Renal cortex interstitium (tissue), 11 donors: ENCODE data around the gene TMEM109. TPM values are rescaled to one million over a fixed set of nuclear protein-coding genes. Genes with fewer than 3 reads are reported as not detected.

ENCODE experiments used
- DNase-seq, 11 donors: peaks; one replicate each; pipeline ENCODE4 v3.0.0-alpha.2; 2013; ENCODE audit warnings: low read depth in 9 of 11, low spot score in 4 of 11; ENCODE audit errors: extremely low read depth in 1 of 11
- polyA plus RNA-seq, 3 donors: library from polyadenylated mRNA; unstranded; fragments of 120-200 nt; gene quantifications; one replicate each; pipeline ENCODE4 v1.2.1, GENCODE V29; 2013; ENCODE audit not compliant: insufficient read length in 3 of 3

TMEM109 gene
- polyA plus RNA-seq, 3 donors, result 80.1 to 96.6 (median 86.7) TPM

DNA sequence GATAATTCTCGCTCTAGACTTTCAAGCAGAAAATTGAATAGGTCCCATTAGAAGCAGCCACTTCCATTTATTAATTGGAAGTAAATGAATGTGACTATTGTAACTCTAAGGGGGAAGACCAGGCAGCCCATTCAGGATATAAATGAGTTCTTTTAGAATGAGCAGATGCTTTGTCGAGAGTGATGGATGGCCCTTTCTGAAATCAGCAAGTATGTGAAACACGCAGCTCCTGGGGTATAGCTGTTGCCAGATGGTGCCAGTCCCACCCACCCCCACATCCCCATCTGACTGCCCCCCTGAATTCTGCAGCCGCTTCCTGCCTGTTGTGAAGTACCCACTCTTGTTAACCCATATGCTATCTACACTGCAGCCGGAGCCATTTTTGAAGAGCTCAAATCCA lies 34.3 kb downstream of the TMEM109 start:
- DNase-seq, result no peak

DNA sequence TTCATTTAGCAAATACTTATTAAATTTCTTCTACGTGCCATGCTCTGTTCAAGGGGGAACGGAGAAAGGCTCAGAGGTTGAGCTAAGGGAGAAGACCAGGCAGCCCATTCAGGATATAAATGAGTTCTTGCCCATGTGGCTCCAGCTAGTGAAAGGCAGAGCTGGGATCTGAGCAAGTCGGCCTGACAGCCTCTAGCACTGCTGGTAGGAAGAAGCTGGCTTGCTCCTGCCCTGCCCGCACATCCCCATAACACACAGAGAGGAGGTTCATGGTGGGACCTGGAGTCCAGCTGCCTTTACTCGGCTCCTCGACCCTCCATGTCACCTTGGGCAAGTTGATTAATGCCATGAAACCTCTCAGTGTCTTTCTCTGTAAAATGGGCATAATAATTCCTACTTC lies 36.1 kb downstream of the TMEM109 start:
- DNase-seq, result no peak

DNA sequence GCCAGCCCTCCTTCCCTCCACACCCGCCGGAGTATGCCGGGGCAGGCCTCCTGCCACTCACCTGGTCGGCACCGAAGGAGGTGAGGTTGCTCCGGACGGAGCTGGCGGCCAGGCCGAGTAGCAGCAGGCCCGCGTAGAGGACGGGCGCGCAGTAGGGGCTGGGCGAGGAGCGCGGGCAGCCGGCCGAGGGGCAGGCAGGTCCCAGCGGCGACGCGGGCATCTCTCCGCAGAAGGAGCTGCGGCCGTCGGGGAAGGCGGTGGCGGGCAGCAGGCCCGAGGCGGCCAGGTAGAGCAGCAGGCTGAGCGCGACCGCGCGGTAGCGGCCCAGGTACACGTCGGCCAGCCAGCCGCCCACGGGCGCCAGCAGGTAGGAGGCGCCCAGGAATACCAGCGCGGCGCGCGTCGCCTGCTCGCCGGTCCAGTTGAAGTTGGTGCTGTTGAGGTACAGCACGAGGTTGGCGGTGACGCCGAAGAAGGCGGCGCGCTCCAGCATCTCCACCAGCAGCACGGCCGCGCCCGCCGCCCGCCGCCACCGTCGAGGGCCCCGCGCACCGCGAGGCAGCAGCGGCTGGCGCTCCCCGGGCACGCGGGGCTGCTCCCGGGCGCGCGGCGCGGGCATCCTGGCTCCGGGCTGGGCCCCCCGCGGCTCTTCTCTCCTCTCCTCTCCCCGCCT lies 37.1 kb downstream of the TMEM109 start:
- peak in 1 of 11 donors; percentile 19 for DNase-seq

DNA sequence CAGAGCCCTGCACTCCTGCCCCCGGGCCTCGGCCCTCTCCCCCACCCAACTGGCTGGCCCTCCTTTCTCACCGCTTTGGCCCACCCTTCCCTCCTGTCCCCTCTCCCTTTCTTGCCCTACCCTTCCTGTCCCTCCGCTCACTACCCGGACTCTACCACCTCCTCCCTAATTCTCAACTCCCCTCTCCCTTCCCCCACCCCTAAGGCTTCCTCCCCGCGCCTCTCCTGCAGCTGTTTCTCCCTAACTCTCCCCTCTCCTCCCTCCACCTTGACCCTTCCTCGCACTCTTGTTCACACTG lies 37.6 kb downstream of the TMEM109 start:
- peak in 2 of 11 donors; percentile 18 to 24 for DNase-seq

DNA sequence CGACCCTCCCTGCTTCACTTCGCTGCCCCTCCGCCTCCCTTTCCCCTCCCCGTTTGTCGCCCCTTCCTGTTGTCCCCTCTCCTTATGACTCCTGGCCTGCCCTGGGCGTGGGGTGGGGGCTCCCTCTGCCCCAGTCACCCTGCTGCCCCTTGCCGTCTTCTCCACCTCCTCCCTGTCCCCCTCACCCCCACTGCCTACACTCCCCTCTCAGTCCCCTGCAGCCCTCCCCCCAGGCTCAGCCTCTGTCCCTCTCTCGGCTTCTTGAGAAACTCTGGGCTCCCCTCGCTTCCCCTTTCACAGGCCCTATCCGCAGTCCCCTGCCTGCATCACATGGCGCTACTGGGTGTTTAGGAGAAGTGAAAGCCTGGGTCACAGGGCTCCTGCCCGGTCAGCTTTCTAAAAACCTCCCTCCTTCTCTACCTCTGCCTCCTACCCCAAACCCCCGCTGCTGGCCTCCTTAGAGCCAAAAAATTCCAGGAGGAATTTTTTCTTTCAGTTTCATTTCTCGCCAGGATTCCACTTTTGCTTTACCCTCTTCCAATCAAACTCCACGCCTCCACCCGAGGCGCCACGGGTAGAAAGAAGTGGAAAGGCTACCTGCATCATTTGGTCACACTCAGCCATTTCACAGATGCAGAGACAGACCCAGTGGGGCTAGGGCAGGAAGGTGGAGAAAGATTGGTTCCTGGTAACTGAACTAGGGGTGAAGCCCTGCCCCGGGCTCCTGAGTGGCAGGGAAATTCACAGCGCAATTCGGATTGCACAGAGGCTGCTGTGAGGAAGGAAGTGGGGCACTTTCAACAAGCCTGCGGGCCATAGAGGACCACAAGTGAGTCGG lies 38.2 kb downstream of the TMEM109 start, which contains the start of gene SLC15A3:
SLC15A3 (minus strand) TSS at position 273 of the 838 bp plus-strand sequence. CDS start 625 bp downstream, outside the sequence.
- peak in 4 of 11 donors; percentile 23 to 35 (median 27) for DNase-seq

DNA sequence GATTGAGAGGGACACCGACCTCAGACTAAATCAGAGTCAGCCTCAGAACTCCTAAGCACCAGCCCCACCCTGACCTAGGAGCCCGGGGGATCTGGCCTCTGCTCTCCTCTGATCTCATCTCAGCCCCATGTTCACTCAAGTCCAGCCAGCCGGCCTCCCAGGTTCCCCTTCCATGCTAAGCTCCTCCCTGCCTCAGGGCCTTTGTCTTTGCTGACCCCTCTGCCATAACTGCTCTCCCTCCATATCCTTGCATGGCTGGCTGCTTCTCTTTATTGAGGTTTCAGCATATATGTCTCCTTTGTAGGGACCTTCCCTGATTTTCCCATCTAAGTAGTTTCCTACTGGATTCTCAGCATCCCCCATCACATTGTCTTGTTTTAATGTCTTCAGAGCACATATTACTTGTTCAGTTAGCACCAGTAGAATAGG lies 38.8 kb downstream of the TMEM109 start:
- no peak for DNase-seq

DNA sequence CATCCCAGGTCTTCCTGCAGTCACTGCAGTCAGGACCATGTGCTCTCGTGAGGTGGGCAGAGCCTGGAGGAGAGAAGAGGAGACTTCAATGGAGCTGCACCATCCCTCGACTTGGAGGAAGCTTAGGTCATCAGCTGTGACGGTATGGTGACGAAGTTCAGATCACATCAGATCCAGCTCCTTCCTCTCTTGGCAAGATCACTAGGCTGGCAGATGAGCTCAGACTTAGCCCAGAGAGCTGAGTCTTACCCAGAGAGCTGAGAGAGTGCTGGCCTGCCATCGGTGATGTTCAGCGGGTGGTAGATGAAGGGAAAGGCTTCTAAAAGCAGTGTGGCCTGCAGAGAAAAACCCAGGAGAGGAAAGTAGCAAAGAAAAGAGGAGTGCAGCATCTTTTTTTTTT lies 39.8 kb downstream of the TMEM109 start:
- DNase-seq, result no peak

DNA sequence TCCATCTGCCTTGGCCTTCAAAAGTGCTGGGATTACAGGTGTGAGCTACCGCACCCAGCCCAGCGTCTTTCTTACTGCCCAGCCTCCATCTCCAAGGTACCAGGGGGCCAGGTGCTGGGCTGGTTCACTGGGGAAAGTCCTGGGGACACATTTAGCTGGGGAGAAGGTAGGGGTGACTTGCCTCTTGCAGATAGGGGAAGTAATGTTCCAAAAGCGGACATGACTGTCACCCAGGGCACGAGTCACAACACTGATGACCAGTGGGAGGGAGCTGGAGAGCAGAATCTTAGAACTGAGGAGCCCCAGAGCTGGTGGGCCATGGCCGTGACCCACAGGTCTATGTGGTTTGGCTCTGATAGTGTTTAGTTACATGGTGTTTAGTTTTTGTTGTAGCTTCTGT lies 40.5 kb downstream of the TMEM109 start:
- no peak for DNase-seq

DNA sequence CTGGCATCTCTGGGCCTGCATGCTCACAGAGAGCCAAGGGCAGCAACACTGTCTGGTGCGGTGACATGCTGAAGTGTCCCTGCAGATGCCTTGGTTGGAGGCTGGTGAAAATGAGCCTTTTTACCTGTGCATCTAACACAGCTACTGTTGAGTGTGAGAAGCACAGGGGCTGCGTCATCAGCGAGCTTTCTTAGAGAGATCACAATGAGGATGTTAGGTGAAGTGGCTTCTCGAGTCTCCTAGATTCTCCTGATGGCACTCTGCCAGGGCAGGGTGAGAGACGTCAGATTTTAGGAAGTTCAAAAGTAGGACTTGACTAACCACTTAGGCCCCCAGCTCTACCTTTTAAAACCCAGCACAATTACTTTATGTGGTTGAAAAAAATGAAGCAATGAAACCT lies 41.6 kb downstream of the TMEM109 start:
- DNase-seq, result no peak

DNA sequence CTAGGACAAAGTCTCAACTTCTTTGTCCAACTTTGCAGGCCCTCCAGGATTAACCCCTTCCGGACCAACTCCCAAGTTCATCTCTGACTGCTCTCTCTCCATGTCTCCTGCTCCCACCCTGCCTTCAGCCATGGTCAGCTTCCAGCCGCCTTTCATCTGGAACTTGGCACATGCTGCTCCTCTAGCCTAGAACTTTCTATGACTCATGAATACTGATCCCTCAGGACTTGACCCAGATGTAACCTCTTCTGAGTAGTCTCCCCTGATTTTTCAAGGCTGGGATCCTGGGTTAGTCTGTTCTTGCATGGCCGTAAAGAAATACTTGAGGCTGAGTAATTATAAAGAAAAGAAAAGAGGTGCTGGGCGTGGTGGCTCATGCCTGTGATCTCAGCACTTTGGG lies 43.2 kb downstream of the TMEM109 start:
- no peak for DNase-seq

DNA sequence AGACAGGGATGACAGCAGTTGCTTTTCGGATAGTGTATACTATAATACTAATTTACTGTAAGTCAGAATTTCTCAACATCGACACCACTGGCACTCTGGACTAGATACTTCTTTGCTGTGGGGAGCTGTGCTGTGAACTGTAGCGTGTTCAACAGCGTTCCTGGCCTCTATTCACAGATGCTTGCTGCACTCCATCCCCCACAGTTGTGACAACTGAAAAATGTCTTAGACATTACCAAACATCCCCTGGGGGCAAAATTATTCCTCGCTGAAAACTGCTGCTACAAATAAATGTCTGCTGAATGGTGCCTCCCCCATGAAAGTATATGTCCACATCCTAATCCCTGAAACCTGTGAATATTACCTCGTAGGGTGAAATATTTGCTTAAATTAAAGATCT lies 45.5 kb downstream of the TMEM109 start:
- no peak for DNase-seq

DNA sequence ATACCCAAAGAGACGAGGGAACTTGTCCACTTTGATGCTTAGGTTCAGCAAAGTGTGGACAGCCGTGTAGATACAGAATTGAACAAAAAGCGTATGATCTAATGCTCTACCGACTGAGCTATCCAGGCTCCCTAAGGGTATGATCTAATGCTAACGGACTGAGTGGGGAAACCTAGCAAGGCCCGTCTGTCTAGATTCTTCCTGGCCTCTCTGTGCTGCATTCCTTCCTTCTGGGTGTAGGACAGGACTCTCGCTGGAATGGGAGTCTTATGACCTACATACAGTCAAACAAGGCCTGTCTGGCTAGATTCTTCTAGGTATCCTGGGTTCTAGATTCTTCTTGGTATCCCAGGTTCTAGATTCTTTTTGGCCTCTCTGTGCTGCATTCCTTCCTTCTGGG lies 46.4 kb downstream of the TMEM109 start:
- no peak for DNase-seq

DNA sequence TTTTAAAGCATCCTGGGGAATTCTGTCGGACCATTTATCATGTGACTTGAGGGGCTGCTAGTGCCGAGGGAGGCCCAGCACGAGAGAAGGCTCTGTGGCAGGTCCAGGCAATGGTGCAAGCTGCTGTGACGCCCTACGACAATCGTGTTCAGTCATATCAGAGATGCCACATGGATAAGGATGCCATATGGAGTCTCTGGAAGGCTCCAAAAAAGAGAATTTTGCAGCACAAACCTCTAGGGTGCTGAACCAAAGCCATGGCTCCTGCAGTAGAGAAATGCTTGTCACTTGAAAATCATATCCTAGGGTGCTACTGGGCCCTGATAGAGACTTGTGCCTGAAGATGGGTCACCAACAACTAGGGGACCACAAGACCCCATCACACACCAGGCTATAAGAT lies 50.8 kb downstream of the TMEM109 start:
- no peak for DNase-seq

DNA sequence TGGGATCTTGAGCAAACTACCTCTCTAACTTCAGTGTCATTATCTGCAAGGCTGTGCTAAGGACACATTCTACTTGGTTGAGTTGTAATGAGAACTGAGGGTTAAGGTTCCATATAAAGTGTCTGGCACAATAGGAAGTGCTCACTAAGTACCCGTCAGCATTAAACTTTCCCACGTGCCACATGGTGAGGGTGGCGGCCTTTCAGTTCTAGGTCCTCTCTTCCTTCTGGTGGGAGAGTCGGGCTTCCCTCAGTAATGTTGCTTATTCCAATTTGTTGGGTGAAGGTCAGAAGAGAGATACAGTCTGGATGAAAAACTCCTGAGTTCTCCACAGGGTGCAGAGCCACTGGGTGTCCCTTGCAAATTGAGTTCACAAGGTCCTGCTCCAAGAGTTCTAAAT lies 52.9 kb downstream of the TMEM109 start:
- DNase-seq, result no peak

DNA sequence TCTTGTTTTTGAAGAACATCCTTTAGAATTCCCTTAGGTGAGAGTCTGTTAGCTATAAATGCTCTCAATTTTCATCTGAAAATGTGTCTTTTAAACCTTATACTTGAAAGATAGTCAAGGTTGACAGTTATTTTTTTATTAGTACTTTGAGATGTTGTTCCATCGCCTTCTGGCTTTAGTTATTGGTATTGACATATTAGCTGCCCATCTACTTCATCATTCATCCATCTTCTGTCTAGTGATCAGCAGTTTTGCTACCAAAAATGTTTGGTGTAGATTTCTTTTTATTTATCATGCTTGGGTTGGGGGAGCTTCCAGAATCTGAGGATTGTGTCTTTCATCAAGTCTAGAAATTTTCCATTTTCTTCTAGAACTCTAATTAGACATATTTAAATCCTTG lies 54.3 kb downstream of the TMEM109 start:
- DNase-seq, result no peak

DNA sequence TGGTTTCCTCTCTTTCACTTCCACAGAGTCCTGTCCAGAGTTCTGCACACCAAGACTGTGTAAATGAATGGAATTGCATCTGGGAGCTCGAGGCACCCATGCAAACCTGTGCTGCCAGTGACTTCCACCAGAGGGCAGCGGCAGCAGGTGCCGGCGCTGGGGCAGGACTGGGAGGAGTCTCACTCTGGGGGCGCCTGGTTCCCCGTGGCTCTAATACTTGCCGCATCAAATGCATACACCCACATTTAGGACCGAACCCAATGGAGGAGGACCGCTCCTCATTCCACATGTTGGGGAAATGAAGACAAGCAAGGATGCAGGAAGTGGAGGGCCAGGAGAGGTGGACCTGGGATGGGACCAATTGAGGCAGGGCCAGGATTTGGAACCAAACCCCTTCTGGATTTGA lies 56.4 kb downstream of the TMEM109 start:
- no peak for DNase-seq

DNA sequence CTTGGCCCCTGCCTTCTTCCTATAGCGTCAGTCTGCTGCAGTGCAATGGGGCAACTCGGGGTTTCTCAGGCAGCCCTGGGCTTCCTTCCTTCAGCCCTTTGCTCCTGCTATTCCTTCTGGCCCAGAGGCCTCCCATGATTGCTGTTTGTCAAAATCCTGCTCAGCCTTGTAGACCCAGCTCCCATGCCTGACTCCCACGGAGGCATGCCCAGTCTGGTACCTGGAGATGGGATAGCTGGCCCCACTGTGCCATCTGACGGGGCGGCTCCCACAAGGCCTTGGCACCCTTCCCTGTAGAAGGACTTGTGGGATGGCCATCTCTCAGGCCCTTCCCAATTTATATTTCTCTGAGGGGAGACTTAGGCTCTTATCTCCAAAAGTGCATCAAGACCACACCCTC lies 56.9 kb downstream of the TMEM109 start:
- no peak for DNase-seq

DNA sequence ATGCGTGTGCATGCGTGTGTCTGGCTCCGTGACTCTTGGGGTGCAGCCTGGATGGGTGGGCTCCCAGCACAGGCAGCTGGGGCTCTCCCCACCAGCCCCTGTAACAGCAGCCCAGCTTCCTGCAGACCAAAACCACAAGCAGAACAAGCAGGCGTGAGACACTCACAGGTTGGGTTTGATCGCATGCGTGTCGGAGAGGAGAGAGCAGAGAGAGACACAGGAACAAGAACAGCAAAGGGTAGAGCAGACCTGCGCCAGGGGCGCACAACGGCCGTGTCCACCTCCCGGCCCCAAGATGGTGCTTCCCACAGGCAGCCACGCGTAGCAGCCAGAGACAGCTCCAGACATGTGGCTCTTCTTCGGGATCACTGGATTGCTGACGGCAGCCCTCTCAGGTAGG lies 57.6 kb downstream of the TMEM109 start, which contains the start of gene CD6:
CD6 (plus strand) TSS at position 161 of the 400 bp plus-strand sequence; CDS start at position 347, 186 bp downstream.
- DNase-seq, result no peak

DNA sequence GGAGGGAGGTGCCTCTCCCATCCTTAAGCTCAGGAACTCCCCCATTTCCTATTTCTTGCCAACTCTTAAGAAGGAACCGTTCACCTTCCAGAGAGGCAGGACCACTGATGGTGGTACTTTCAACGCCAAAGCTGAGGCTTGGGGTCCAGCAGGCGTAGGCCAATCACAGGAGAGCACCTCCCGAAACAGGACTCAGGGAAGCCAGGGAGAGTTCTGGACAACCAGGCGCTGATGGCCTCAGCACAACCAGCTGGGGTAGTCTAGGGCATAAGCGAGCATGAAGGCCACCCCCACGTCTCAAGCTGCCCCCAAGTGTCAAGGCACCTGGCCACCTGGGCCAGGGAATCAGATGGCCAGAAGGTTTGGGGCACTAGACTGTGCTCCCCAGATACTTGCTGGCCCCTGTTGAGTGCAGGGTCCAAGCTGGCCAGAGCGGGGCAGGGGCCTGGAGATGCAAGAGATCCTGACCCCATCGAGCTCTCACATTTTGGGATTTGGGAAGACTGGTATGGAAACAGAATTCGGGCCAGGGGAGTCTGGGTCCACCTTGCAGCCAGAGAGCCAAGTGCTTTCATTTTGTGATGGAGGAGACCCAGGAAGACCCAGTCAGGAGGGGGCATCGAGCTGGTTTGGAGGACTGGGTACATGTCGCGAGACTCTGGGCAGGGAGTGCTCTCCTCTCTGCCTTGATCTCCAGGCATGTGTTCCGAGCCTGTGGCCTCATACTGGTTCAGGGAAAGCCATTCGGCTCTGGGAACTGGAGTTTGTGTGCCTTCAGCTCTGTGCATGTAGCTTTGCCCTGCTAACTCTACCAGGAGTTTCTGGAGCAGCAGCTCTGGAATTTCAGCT lies 58.4 kb downstream of the TMEM109 start:
- DNase-seq, result no peak
